Left lobe of liver (tissue), 2 donors: ENCODE measurements around the gene C11orf21. TPM values are rescaled to one million over a fixed set of nuclear protein-coding genes. Genes with fewer than 3 reads are reported as not detected.

Experiments used
- ATAC-seq: fragments of 200-7000 bp; cut with Tn5 transposase; one replicate; pipeline ENCODE4 v1.9.1; 2020; ENCODE audit warnings: mild to moderate bottlenecking, moderate library complexity
- DNase-seq: peaks from one replicate; pipeline ENCODE4 v3.0.0-alpha.2; 2020; ENCODE audit warnings: low spot score
- total RNA-seq: library from RNA; stranded (reverse); gene quantifications from one replicate; pipeline ENCODE4 v1.2.1, GENCODE V29; 2021
- donor health status: DM: no; HTN: no; CAD: no; lungs with moderate emphysema.
- donor health status: DM: no; HTN: yes; CAD: no.

Gene C11orf21
- total RNA-seq, 1 donor from 2014 or later, result 0.35 TPM

- no peak for ATAC-seq
- peak; percentile 38 for DNase-seq
Measured at GRCh38 chr11:2275334-2276279, 26.1 kb downstream of the C11orf21 start.

GRCh38 chr11:2273771-2274170, 27.9 kb downstream of the C11orf21 start:
- DNase-seq (peak; percentile 27), ATAC-seq (no peak)

- DNase-seq, result peak; percentile 3
Measured at GRCh38 chr11:2273311-2273710, 28.4 kb downstream of the C11orf21 start.

GRCh38 chr11:2272946-2273280, 28.8 kb downstream of the C11orf21 start:
- DNase-seq (peak; percentile 32), ATAC-seq (no peak)

More at GRCh38 chr11:2273311-2273710, 28.4 kb downstream of the C11orf21 start:
- no peak for ATAC-seq

- no peak for ATAC-seq
- peak; percentile 34 for DNase-seq
Measured at GRCh38 chr11:2272228-2272945, 29.3 kb downstream of the C11orf21 start.

GRCh38 chr11:2271327-2272227, 30.1 kb downstream of the C11orf21 start:
- DNase-seq (peak; percentile 41), ATAC-seq (no peak)

- DNase-seq (no peak), ATAC-seq (peak; percentile 20)
Measured at GRCh38 chr11:2271077-2271326, 30.7 kb downstream of the C11orf21 start.

GRCh38 chr11:2270322-2271076, 31.2 kb downstream of the C11orf21 start, which contains the start of gene ASCL2:
Gene ASCL2 (minus strand): TSS chr11:2270588. CDS start chr11:2270332, 256 bp downstream.
- peak; percentile 46 for DNase-seq
- ATAC-seq, result no peak

GRCh38 chr11:2269601-2270321, 32.0 kb downstream of the C11orf21 start:
- peak; percentile 65 for ATAC-seq
- DNase-seq, result peak; percentile 59

GRCh38 chr11:2268729-2269600, 32.8 kb downstream of the C11orf21 start:
- DNase-seq (peak; percentile 49), ATAC-seq (peak; percentile 66)

- no peak for ATAC-seq
- DNase-seq, result no peak
Measured at GRCh38 chr11:2267851-2268728, 33.6 kb downstream of the C11orf21 start.

GRCh38 chr11:2267306-2267850, 34.3 kb downstream of the C11orf21 start:
- no peak for DNase-seq
- no peak for ATAC-seq

- ATAC-seq (no peak), DNase-seq (no peak)
Measured at GRCh38 chr11:2266586-2267305, 35.0 kb downstream of the C11orf21 start.

GRCh38 chr11:2265854-2266585, 35.7 kb downstream of the C11orf21 start:
- no peak for ATAC-seq
- peak; percentile 40 for DNase-seq

GRCh38 chr11:2265396-2265795, 36.3 kb downstream of the C11orf21 start:
- no peak for ATAC-seq

More at GRCh38 chr11:2265396-2265795, 36.3 kb downstream of the C11orf21 start:
- DNase-seq, result no peak
